Small intestine (tissue), 7 donors: ENCODE results near the gene ROPN1B. TPM values are rescaled to one million over a fixed set of nuclear protein-coding genes. Genes with fewer than 3 reads are reported as not detected.
"Not testable (repeated sequence)": the region's sequence is repeated elsewhere in the genome, so short reads cannot be mapped to it uniquely, and the experiment has no call there.

ENCODE experiments used
- DNase-seq, 2 donors: peaks; one replicate each; pipeline versions ENCODE4 v3.0.0 to v3.0.0-alpha.2; 2013
- FAIRE-seq: peaks from 2 replicates; lab custom pipeline; 2012; peaks lifted over from hg19 to GRCh38; lab: Jason Lieb, UNC
- H3K27ac ChIP-seq, 3 donors: one replicate each; pipeline ENCODE4 v1.5.1; 2013; ENCODE audit warnings: low read length in 2 of 3, mild to moderate bottlenecking in 2 of 3, control low read depth in 1 of 3, inconsistent platforms in 1 of 3, low read depth in 1 of 3, moderate library complexity in 1 of 3
- H3K27me3 ChIP-seq, 3 donors: one replicate each; pipeline ENCODE4 v1.6.1; 2013; ENCODE audit warnings: low read length in 3 of 3, inconsistent platforms in 1 of 3; ENCODE audit not compliant: control insufficient read depth in 3 of 3, insufficient read depth in 3 of 3
- H3K36me3 ChIP-seq, 3 donors: one replicate each; pipeline ENCODE4 v1.6.1; 2013; ENCODE audit warnings: low read length in 3 of 3, inconsistent platforms in 1 of 3, low read depth in 1 of 3, mild to moderate bottlenecking in 1 of 3, moderate library complexity in 1 of 3; ENCODE audit not compliant: control insufficient read depth in 3 of 3, insufficient read depth in 2 of 3
- H3K4me1 ChIP-seq, 3 donors: one replicate each; pipeline ENCODE4 v1.6.1; 2013; ENCODE audit warnings: low read length in 2 of 3, inconsistent platforms in 1 of 3, low read depth in 1 of 3, mild to moderate bottlenecking in 1 of 3, moderate library complexity in 1 of 3; ENCODE audit not compliant: control insufficient read depth in 3 of 3, insufficient read depth in 2 of 3
- H3K4me3 ChIP-seq, 3 donors: one replicate each; pipeline ENCODE4 v1.5.1; 2013; ENCODE audit warnings: low read length in 3 of 3, control low read depth in 1 of 3, inconsistent platforms in 1 of 3, low read depth in 1 of 3, mild to moderate bottlenecking in 1 of 3, moderate library complexity in 1 of 3
- H3K9me3 ChIP-seq, 2 donors: one replicate each; pipeline ENCODE4 v1.6.1; 2013; ENCODE audit warnings: low read depth in 1 of 2, low read length in 1 of 2; ENCODE audit not compliant: control insufficient read depth in 2 of 2, insufficient read depth in 1 of 2
- whole genome bisulfite sequencing, 3 donors: extraction: QIAGEN DNeasy Blood & Tissue Kit; methylation state at CpG; one replicate each; pipeline ENCODE4 v1.1.7; 2013; 5-methylcytosine and 5-hydroxymethylcytosine counted together
- polyA plus RNA-seq, 4 donors: library from polyadenylated mRNA; stranded (reverse) in 3 of 4; unstranded in 1 of 4; fragments of 200-250 nt in 3 of 4; fragments of 120-200 nt in 1 of 4; gene quantifications; one replicate each; pipeline versions ENCODE4 v1.2.1 to v1.2.3, GENCODE V29; 2013
- donor health status: healthy with polysubstance abuse.
- donor health status: control.
- donor health status: control.
- donor health status: Bipolar disorder and iron deficiency.
- donor health status: healthy.

ROPN1B gene
- polyA plus RNA-seq, 4 donors: 0.06 to 0.07 TPM; not detected in 2

DNA sequence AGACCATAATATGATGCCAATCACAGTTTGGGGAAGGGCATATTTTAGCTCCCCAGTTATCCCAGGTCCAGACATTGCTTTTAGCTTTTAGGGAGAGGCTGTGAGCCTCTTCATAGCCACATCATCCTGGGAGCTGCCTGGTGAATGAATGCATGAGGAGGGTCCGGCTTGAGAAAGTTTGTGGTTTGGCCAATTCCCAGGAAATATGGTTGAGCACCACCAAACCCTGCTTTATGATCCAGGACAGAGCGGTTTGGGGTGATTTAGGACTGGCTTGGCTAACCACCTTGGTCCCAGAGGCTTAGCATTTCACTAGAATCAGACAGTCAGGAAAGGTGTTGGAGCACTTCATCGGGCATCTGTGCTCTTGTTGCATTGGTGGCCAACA lies 7.0 kb downstream of the ROPN1B start:
- H3K4me1 ChIP-seq, FAIRE-seq: not testable (repeated sequence)
- 79 to 89% (median 79%) methylated on average over 3 of the region's 3 CpGs for WGBS, 3 donors

DNA sequence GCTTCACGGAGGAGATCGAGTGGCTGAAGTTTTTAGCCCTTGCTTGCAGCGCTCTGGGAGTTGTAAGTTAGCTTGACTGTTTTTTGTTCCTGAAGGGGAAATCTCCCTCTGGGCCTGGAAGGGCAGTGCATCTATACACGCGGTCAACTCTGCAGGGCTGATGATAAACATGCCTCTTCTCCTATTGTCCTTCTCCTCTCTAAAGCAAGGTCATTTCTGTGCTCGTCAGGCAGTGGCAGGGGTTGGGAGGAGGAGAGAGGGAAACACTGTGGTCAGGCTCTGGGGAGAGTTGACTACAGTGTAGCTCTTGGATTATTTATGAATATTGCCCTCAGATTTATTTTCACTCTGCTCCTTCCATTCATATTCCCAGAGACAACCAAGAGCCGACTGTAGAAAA lies 8.1 kb downstream of the ROPN1B start:
- H3K4me1 ChIP-seq, FAIRE-seq, H3K27me3 ChIP-seq, H3K4me3 ChIP-seq, DNase-seq, H3K36me3 ChIP-seq, H3K9me3 ChIP-seq, H3K27ac ChIP-seq: not testable (repeated sequence)
- 32 to 71% (median 50%) methylated on average over 3 to 4 of the region's 7 CpGs for WGBS, 3 donors

More for the DNA sequence above, 7.0 kb downstream of the ROPN1B start:
- not testable (repeated sequence) for DNase-seq, H3K27ac ChIP-seq, H3K9me3 ChIP-seq, H3K4me3 ChIP-seq, H3K36me3 ChIP-seq
- peaks cover 0 to 12% (median 0%) of the 10 kb centered on the region in 3 donors for H3K27me3 ChIP-seq

DNA sequence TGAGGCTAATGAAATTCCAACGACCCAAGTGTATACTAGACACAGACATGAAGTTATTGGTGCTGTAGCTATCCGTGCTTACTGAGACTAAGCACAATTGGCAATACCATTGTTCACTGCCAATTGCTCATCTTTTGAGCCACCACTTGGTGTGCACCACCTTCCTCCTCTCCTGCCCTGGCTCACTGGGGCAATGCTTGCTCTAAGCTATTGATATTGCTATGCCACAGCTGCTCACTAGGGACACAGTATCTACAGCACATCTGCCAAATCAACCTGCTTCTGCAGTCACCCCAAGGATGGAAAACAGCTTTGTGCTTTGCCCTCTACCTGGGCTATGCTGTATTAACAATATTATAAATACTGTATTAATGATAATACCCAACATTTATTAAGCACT lies 16.0 kb downstream of the ROPN1B start:
- not testable (repeated sequence) for H3K27ac ChIP-seq, H3K4me1 ChIP-seq, H3K4me3 ChIP-seq, DNase-seq, FAIRE-seq, H3K9me3 ChIP-seq, H3K27me3 ChIP-seq, H3K36me3 ChIP-seq
- WGBS, 3 donors: 60 to 75% (median 69%) methylated on average over 1 to 2 of the region's 2 CpGs

DNA sequence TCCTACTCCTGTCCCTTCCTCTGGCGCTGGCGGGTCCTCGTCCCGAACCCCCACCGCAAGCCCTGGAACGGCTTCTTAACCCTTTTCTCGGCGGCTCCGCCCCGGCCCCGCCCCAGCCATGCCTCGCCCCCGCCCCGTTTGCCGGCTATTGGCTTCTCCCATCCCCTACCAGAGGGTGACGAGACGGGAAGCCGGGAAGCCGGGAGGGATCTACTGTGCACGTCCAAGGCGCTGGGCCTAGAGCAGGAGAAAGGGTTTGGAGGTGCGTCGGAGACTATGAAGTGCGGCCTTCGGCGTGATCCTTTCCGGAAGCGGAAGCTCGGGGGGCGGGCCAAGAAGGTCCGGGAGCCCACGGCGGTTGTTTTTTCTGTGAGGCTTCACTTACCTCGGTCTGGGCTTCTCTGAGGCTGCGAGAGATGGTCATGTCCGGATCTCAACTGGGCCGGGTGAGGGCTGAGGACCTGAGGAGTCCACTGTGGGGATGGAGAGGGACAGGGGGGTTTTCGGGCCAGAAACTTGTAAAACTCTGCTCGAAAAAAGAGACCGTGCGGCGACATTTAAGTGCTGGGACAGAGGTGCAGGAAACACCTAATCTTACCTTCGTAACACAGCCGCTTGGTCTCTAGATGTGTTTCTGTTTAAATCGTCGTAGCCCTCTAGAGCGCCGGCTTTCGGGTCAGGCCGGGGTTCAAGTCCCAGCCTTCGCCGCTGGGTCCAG lies 21.4 kb downstream of the ROPN1B start:
- peaks cover 0 to 4% (median 0%) of the 10 kb centered on the region in 3 donors for H3K4me1 ChIP-seq
- peak overlapping the region; percentile 5 to 74 (median 43) for H3K4me3 ChIP-seq
- FAIRE-seq: no peak
- H3K27ac ChIP-seq: peak overlapping the region in 2 of 3 donors; percentile 65 to 75
- DNase-seq: peak; percentile 78 to 90
- WGBS, 3 donors: 8 to 32% (median 14%) methylated on average over 52 of the region's 52 CpGs
- H3K36me3 ChIP-seq: no peaks in the 10 kb centered on the region
- peaks cover 0 to 4% of the 10 kb centered on the region in 2 donors for H3K9me3 ChIP-seq
- peaks cover 2 to 8% (median 2%) of the 10 kb centered on the region in 3 donors for H3K27me3 ChIP-seq

DNA sequence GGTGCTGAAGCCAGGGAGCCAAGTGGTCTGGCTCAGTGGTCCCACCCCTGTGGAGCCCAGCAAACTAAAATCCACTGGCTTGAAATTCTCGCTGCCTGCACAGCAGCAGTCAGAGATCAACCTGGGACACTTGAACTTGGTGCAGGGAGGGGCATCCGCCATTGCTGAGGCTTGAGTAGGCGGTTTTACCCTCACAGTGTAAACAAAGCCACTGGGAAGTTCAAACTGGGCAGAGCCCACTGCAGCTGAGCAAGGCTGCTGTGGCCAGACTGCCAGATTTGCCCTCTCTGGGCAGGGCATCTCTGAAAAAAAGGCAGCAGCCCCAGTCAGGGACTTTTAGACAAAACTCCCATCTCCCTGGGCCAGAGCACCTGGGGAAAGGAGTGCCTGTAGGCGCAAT lies 27.8 kb downstream of the ROPN1B start:
- not testable (repeated sequence) for H3K4me1 ChIP-seq, H3K27me3 ChIP-seq, H3K4me3 ChIP-seq, DNase-seq, H3K27ac ChIP-seq, FAIRE-seq, H3K9me3 ChIP-seq, H3K36me3 ChIP-seq
- 71 to 81% (median 80%) methylated on average over 4 of the region's 4 CpGs for WGBS, 3 donors

DNA sequence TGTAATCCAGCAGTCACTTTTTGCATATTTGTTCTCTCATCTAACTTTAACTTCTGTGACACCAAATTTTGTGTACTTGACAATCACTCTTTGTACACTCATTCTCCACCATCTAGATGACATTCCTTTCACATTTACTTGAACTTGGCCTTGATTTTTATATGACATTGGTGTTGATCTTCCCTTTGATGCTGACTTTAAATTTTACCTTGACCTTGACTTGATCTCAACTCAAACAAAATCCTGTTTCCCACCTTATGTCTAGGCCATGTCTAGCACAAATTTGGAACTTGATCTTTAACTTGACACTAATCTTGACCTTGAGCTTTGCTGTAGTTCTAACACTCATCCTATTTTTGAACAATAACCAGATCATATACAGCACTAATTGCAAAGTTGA lies 33.2 kb downstream of the ROPN1B start:
- Histone ChIP-seq H3K36me3 (peaks cover 0 to 11% (median 0%) of the 10 kb centered on the region in 3 donors), H3K27me3 (no peaks in the 10 kb centered on the region), H3K9me3 (no peaks in the 10 kb centered on the region), H3K4me1 (no peaks in the 10 kb centered on the region), H3K4me3 (no peak overlapping the region), H3K27ac (no peak overlapping the region)
- DNase-seq (no peak), FAIRE-seq (no peak)

DNA sequence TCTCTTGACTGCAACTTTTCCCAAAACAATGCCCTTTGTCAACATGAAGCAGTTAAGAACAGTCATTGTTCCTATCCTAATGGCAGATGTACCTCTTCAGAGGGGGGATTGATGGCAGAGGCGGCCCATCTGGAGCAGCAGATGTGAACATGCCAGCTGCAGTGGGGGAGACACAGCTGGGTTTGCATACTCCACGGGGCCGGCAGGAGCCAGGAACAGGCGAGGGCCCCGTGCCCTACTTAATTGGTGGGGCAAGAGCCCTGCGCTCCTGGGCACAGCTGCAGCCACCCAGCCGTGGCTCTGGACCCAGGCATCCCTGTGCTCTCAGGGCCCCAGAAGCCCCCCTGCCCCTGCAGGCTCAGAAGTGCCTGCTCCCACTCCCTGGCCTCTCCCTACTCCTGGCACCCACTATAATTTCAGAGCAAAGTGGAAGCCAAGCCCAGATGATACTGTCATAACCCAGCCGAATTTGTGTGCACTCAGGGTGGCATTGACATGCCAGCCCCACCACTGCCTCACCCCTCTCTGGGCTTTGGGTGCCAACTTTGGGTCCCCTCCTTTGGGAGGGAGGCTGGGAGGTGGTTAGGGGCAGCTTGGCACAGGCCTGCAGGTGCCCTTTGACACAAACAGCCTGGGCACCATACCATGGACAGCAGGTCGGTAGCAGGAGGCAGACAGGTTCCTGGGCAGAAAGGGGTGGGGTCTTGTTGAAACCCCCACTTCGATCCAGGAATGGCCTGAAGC lies 34.6 kb downstream of the ROPN1B start:
- no peak overlapping the region for H3K27ac ChIP-seq
- no peak overlapping the region for H3K4me3 ChIP-seq
- no peak for FAIRE-seq
- H3K36me3 ChIP-seq: peaks cover 0 to 25% (median 0%) of the 10 kb centered on the region in 3 donors
- H3K4me1 ChIP-seq: no peaks in the 10 kb centered on the region
- H3K27me3 ChIP-seq: no peaks in the 10 kb centered on the region
- no peaks in the 10 kb centered on the region for H3K9me3 ChIP-seq
- WGBS, 3 donors: 85 to 89% (median 87%) methylated on average over 10 of the region's 10 CpGs
- no peak for DNase-seq

DNA sequence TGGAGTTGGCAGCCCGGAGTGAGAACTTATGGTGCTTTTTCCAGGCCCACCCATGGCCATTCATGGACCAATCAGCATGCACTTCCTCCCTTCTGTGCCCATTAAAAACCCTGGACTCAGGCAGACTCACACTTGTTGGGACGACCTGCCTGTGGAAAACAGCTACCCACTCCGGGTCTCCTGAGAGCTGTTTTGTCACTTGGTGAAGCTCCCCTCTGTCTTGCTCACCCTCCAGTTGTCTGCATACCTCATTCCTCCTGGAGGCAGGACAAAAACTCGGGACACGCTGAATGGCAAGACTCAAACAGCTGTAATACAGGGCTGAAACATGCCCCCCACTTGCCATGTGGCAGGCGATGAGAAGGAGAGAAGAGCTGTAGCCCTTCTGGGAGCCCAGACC lies 35.2 kb downstream of the ROPN1B start:
- no peak for DNase-seq
- 88 to 93% (median 93%) methylated on average over 6 of the region's 6 CpGs for WGBS, 3 donors
- Histone ChIP-seq H3K4me3 (no peak overlapping the region), H3K9me3 (no peaks in the 10 kb centered on the region), H3K36me3 (peaks cover 0 to 27% (median 0%) of the 10 kb centered on the region in 3 donors), H3K4me1 (no peaks in the 10 kb centered on the region), H3K27me3 (no peaks in the 10 kb centered on the region), H3K27ac (no peak overlapping the region)
- FAIRE-seq: no peak
